IPS-20b (cell line): ENCODE data around the gene GALK1.

ENCODE experiments used
- H3K27ac ChIP-seq: one replicate; pipeline ENCODE4 v1.5.1; 2013; ENCODE audit warnings: low read length
- H3K27me3 ChIP-seq: 2 replicates; pipeline ENCODE4 v1.6.1; 2013; ENCODE audit warnings: mild to moderate bottlenecking, low read length, inconsistent platforms; ENCODE audit not compliant: insufficient read depth
- H3K36me3 ChIP-seq: 2 replicates; pipeline ENCODE4 v1.6.1; 2013; ENCODE audit warnings: low read depth, mild to moderate bottlenecking, inconsistent platforms, low read length, moderate library complexity; ENCODE audit not compliant: insufficient read depth
- H3K4me1 ChIP-seq: 2 replicates; pipeline ENCODE4 v1.6.1; 2013; ENCODE audit warnings: mild to moderate bottlenecking, control low read depth, inconsistent platforms, low read length, moderate library complexity; ENCODE audit not compliant: insufficient read depth
- H3K4me3 ChIP-seq: 2 replicates; pipeline ENCODE4 v1.5.1; 2013; ENCODE audit warnings: mild to moderate bottlenecking, low read length, inconsistent platforms
- H3K9ac ChIP-seq: 2 replicates; pipeline ENCODE4 v1.6.1; 2013; ENCODE audit warnings: low read depth, mild to moderate bottlenecking, inconsistent platforms, low read length, moderate library complexity
- H3K9me3 ChIP-seq: 2 replicates; pipeline ENCODE4 v1.6.1; 2013; ENCODE audit warnings: mild to moderate bottlenecking, low read depth, low read length, inconsistent platforms; ENCODE audit not compliant: insufficient read depth

The GALK1 gene

GRCh38 chr17:75724016-75725003 is 40.7 kb downstream of the GALK1 start:
- peaks cover 30% of the 10 kb centered on the region for H3K27me3 ChIP-seq
- H3K27ac ChIP-seq = no peak overlapping the region
- no peaks in the 10 kb centered on the region for H3K9me3 ChIP-seq
- H3K4me3 ChIP-seq = no peak overlapping the region
- no peak overlapping the region for H3K9ac ChIP-seq
- no peaks in the 10 kb centered on the region for H3K4me1 ChIP-seq
- H3K36me3 ChIP-seq = no peaks in the 10 kb centered on the region

DNA sequence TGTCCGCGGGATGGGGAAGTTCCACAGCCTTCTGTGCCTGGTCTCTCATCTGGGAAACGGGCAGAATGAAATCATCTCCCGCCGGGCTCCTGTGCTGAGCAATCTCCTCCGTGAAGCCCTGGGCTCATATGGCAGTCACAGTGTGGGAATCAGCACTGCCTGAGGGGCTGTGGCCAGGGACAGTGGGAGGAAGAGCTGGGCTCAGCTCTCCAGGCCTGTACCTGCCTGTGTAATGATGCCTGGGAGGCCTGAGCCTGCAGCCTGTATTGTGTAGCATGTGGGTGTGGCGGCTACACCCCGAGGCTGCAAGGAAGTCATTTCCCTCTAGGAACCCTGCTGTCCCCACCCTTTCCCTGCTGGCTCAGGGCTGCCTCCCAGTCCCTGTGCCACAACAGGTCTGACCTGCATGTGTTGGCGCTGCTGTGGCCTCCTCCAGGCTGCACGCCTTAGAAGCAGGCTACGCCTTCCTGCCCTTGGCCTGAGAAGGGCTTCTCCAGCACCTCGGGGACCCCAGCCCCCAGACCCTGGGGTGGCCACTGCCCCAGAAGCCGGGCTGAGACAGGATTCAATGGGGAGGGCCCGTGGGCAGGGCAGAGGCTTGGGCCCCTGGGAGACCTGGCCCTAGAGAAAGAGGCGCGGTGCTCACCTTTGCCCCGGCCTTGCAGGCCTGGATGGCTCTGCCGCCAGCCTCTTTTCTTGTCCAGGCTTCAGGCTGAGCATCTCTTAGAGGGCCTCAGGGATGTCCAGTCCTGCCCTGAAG is 41.6 kb downstream of the GALK1 start:
- Histone ChIP-seq H3K4me3 (no peak overlapping the region), H3K9ac (no peak overlapping the region), H3K4me1 (no peaks in the 10 kb centered on the region), H3K36me3 (no peaks in the 10 kb centered on the region), H3K27ac (no peak overlapping the region), H3K27me3 (peaks cover 40% of the 10 kb centered on the region), H3K9me3 (no peaks in the 10 kb centered on the region)

DNA sequence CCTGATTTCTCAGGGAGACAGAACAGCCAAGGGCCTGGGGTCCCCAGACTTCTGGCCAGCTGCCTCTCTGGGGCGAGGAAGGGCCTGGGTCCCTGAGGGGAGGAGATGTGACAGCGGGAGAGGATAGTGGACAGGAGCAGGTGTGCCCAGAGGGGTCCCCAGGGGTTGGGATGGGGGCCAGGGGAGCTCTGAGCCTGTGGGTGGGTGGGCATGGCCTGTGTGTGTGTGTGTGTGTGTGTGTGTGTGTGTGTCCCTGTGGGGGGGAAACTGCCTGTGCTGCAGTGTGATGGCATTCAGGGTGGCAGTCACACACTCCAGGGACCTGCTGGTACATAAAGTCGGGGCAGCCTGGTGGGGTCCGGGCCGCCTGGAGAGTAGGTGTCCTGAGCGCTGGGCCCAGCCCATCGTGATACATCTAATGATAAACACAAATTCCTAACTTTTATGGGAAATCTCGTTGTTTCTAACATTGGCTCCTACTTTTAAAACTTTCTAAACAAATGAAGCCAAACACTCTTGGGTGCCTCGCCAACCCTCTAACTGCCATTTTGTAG is 42.4 kb downstream of the GALK1 start:
- Histone ChIP-seq H3K36me3 (no peaks in the 10 kb centered on the region), H3K9ac (no peak overlapping the region), H3K27me3 (peaks cover 41% of the 10 kb centered on the region), H3K4me3 (no peak overlapping the region), H3K4me1 (no peaks in the 10 kb centered on the region), H3K9me3 (no peaks in the 10 kb centered on the region), H3K27ac (no peak overlapping the region)

GRCh38 chr17:75722076-75722475 is 42.9 kb downstream of the GALK1 start:
- H3K27ac ChIP-seq = no peak overlapping the region
- no peaks in the 10 kb centered on the region for H3K4me1 ChIP-seq
- peaks cover 41% of the 10 kb centered on the region for H3K27me3 ChIP-seq
- no peaks in the 10 kb centered on the region for H3K9me3 ChIP-seq
- no peaks in the 10 kb centered on the region for H3K36me3 ChIP-seq
- no peak overlapping the region for H3K9ac ChIP-seq
- H3K4me3 ChIP-seq = no peak overlapping the region

DNA sequence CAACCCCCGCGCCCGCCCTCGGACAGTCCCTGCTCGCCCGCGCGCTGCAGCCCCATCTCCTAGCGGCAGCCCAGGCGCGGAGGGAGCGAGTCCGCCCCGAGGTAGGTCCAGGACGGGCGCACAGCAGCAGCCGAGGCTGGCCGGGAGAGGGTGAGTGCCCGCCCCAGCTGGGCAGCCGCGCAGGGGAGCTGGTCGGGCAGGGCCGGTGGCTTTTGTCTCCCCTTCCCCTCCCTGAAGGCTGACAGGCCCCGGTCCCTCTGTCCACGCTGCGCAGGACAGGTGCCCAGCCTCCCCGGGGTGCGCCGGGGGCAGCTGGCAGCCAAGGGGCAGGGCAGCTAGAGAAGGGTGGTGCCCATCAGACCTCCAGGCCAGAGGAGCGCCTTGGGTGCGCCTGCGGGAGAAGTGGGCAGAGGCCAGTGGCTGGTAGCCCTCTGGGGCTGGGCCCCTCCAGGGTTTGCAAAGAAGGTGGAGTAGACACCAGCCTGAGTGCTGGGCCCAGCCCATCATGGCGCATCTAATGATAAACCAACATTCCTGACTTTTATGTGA is 43.5 kb downstream of the GALK1 start:
- H3K9me3 ChIP-seq = no peaks in the 10 kb centered on the region
- H3K9ac ChIP-seq = peak overlapping the region; percentile 32
- no peak overlapping the region for H3K27ac ChIP-seq

DNA sequence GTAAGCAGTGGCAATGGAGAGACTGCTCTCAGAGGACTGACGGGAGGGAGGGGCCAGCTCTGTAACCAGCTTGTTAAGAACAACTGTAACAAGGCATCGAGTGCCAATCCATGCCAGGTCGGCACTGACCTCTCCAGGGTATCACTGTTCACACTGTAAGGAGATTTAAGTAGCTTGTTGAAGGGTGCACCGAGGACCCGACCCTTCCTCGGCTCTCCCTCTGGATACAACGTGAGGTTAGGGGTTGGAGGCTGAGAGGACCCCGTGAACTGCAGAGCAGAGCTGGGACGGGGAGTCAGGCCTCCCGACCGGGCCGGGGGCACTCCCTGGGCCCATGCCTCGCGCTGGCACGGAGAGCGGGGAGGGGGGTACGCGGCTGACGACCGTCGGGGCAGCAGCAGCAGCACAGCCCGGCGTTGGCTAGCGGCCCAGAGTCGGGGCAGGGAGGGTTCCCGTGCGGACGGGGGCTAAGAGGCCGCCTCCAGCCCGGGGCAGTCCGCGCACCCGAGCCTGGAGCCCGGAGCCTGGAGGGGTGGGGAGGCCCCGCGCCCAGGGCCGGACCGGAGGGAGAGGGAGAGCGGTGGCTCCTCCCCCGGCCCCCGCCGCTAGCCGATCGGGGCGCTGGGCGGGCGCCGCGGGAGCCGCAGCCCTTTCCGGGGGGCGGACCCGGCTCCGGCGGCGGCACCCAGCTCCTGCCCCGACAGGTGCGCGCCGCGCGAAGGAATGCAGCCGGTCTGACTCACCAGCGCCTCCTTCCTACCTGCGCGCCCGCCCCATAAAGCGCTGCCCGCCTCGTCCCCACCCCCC is 44.1 kb downstream of the GALK1 start, which contains the start of gene ITGB4:
TSS of gene ITGB4 (plus strand) at position 804 of the 807 bp plus-strand sequence. CDS start 3,245 bp downstream, outside the sequence.
- Histone ChIP-seq H3K9ac (peak within 1 kb of the TSS; percentile 32), H3K27me3 (peaks cover 41% of the 10 kb centered on the region)

More for the DNA sequence above, 43.5 kb downstream of the GALK1 start:
- Histone ChIP-seq H3K4me3 (peak overlapping the region; percentile 53; the same call in 1 of the 2 replicates), H3K36me3 (no peaks in the 10 kb centered on the region), H3K27me3 (peaks cover 41% of the 10 kb centered on the region), H3K4me1 (no peaks in the 10 kb centered on the region)

DNA sequence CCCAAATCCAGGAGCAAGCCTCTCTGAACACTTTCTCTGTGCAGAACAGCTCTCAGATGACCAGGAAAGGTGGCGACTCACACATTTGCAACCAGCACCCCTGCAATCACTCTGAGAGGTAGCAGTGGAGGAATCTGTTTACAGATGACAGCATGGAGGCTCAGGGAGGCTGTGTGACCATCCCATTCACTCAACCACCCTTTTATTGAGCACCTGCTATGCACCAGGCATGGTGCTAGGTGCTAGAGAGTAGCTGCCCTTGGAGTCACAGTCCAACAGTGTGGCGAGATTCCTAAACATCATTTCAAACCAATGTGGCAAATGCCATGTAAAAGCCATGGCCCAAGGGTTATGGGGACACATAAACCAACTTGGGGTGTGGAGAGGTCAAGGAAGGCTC is 45.3 kb downstream of the GALK1 start:
- Histone ChIP-seq H3K27ac (no peak overlapping the region), H3K27me3 (peaks cover 41% of the 10 kb centered on the region), H3K4me1 (no peaks in the 10 kb centered on the region), H3K36me3 (no peaks in the 10 kb centered on the region), H3K9ac (no peak overlapping the region), H3K9me3 (no peaks in the 10 kb centered on the region), H3K4me3 (no peak overlapping the region)

More for the DNA sequence above, 44.1 kb downstream of the GALK1 start, which contains the start of gene ITGB4:
- Histone ChIP-seq H3K36me3 (no peaks in the 10 kb centered on the region), H3K9me3 (no peaks in the 10 kb centered on the region), H3K4me3 (peak within 1 kb of the TSS; percentile 67), H3K27ac (no peak within 1 kb of the TSS), H3K4me1 (no peaks in the 10 kb centered on the region)

GRCh38 chr17:75712446-75712845 is 52.5 kb downstream of the GALK1 start:
- Histone ChIP-seq H3K4me3 (no peak overlapping the region), H3K36me3 (peaks cover 11% of the 10 kb centered on the region), H3K27ac (no peak overlapping the region), H3K9ac (no peak overlapping the region), H3K4me1 (no peaks in the 10 kb centered on the region), H3K9me3 (no peaks in the 10 kb centered on the region), H3K27me3 (no peaks in the 10 kb centered on the region)
